Esophagus muscularis mucosa (tissue), 4 donors: ENCODE data around the gene SIK3.

Experiments used
- CTCF ChIP-seq, 3 experiments: fragments of 200-600 bp in 2 of 3; fragments of 450-650 bp in 1 of 3; sonication (generic) in 2 of 3; IDR thresholded peaks; one replicate each; pipeline ENCODE4 v1.5.1; 2017 to 2019; ENCODE audit warnings: antibody characterized with exemption in 3 of 3, mild to moderate bottlenecking in 2 of 3, moderate library complexity in 1 of 3
- EP300 ChIP-seq: sonication (generic); formaldehyde crosslinking; IDR thresholded peaks from one replicate; pipeline ENCODE4 v1.6.1; 2017; ENCODE audit warnings: antibody characterized with exemption
- POLR2A ChIP-seq: fragments of 450-650 bp; IDR thresholded peaks from one replicate; pipeline ENCODE4 v1.6.1; 2017; ENCODE audit warnings: antibody characterized with exemption, moderate library complexity, mild to moderate bottlenecking, low read depth
- POLR2AphosphoS5 ChIP-seq, 2 donors: sonication (generic); formaldehyde crosslinking; IDR thresholded peaks; one replicate each; pipeline ENCODE4 v1.6.1; 2017; ENCODE audit warnings: antibody characterized with exemption in 2 of 2

DNA sequence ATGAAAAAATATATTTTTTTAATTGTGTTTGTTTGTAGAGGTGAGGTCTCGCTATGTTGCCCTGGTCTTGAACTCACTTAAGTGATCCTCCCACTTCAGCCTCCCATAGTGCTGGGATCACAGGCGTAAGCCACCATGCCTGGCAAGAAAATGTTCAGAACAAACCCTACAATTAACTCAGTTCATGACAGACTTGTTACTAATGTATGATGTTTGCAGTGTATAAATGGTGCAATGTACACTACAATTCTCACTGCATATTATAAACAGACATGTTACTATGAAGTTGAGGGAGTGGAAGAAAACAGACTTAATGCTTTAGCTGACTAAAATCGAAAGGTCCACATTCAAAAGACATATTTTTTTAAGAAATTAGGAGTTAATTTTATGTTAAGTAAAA, 59.0 kb downstream of the SIK3 start:
- no peak for TF ChIP-seq CTCF (IDR thresholded peaks at IDR 0.05)
- TF ChIP-seq EP300: no peak
- TF ChIP-seq POLR2A: no peak
- TF ChIP-seq POLR2AphosphoS5 (IDR thresholded peaks at IDR 0.05): no peak
